ENCODE results near the gene PPME1.

DNA sequence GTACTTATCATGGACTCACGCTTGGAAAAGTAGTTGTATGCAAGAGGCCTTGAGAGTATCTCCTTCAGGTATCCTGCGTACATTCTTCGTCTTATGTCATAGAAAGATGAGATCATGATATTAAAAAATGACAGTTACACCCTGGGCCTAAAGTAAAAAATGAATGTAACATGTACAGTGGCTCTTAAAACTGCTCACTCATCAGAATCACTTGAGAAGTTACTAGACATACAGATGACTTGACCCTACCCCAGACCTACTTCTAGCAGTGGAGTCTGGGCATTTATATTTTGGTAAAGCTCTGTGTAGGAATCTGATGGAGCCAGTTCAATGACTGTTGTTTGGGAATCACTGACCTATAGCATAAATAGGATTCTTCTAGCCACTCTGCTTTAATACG is 54.5 kb downstream of the PPME1 start:
- TF ChIP-seq, protein P1, sequence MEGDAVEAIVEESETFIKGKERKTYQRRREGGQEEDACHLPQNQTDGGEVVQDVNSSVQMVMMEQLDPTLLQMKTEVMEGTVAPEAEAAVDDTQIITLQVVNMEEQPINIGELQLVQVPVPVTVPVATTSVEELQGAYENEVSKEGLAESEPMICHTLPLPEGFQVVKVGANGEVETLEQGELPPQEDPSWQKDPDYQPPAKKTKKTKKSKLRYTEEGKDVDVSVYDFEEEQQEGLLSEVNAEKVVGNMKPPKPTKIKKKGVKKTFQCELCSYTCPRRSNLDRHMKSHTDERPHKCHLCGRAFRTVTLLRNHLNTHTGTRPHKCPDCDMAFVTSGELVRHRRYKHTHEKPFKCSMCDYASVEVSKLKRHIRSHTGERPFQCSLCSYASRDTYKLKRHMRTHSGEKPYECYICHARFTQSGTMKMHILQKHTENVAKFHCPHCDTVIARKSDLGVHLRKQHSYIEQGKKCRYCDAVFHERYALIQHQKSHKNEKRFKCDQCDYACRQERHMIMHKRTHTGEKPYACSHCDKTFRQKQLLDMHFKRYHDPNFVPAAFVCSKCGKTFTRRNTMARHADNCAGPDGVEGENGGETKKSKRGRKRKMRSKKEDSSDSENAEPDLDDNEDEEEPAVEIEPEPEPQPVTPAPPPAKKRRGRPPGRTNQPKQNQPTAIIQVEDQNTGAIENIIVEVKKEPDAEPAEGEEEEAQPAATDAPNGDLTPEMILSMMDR (IDR thresholded peaks at IDR 0.05), result no peak
- TF ChIP-seq EZH2 (IDR thresholded peaks at IDR 0.05) (no peak), EZH2phosphoT487 (IDR thresholded peaks at IDR 0.05) (no peak)

Measured in neural progenitor cell (in vitro differentiated cells).